Vagina (tissue), 2 donors: ENCODE results near the gene ASRGL1.

Experiments
- POLR2A ChIP-seq, 2 donors: fragments of 450-650 bp; IDR thresholded peaks; one replicate each; pipeline ENCODE4 v1.6.1; 2017; ENCODE audit warnings: antibody characterized with exemption in 2 of 2, mild to moderate bottlenecking in 2 of 2, moderate library complexity in 2 of 2
- POLR2AphosphoS5 ChIP-seq, 2 donors: sonication (generic); formaldehyde crosslinking; IDR thresholded peaks; one replicate each; pipeline ENCODE4 v1.9.0; 2017; ENCODE audit warnings: antibody characterized with exemption in 2 of 2, mild to moderate bottlenecking in 2 of 2, low read depth in 1 of 2; ENCODE audit not compliant: insufficient read depth in 1 of 2
- TF ChIP-seq, protein P1 (sequence below), 3 experiments: fragments of 450-650 bp in 2 of 3; fragments of 200-600 bp in 1 of 3; sonication (generic) in 1 of 3; IDR thresholded peaks; one replicate each; pipeline ENCODE4 v1.5.1; 2017 to 2019; ENCODE audit warnings: antibody characterized with exemption in 3 of 3, mild to moderate bottlenecking in 2 of 3, moderate library complexity in 2 of 3

- TF ChIP-seq, protein P1, sequence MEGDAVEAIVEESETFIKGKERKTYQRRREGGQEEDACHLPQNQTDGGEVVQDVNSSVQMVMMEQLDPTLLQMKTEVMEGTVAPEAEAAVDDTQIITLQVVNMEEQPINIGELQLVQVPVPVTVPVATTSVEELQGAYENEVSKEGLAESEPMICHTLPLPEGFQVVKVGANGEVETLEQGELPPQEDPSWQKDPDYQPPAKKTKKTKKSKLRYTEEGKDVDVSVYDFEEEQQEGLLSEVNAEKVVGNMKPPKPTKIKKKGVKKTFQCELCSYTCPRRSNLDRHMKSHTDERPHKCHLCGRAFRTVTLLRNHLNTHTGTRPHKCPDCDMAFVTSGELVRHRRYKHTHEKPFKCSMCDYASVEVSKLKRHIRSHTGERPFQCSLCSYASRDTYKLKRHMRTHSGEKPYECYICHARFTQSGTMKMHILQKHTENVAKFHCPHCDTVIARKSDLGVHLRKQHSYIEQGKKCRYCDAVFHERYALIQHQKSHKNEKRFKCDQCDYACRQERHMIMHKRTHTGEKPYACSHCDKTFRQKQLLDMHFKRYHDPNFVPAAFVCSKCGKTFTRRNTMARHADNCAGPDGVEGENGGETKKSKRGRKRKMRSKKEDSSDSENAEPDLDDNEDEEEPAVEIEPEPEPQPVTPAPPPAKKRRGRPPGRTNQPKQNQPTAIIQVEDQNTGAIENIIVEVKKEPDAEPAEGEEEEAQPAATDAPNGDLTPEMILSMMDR (IDR thresholded peaks at IDR 0.05): no peak
- no peak for TF ChIP-seq POLR2AphosphoS5 (IDR thresholded peaks at IDR 0.05; ENCODE audit: insufficient read depth in 1 of 2, low read depth in 1 of 2)
- TF ChIP-seq POLR2A (IDR thresholded peaks at IDR 0.05): no peak
Measured at GRCh38 chr11:62398011-62398994, 61.1 kb downstream of the ASRGL1 start.
